Ascending aorta (tissue), 2 donors: Measurements from ENCODE around the gene USP36. TPM values are rescaled to one million over a fixed set of nuclear protein-coding genes. Genes with fewer than 3 reads are reported as not detected.

Experiments used
- DNase-seq, 2 donors: peaks; one replicate each; pipeline ENCODE4 v3.0.0-alpha.2; 2019; ENCODE audit warnings: low spot score in 2 of 2
- H3K27ac ChIP-seq, 2 donors: fragments of 200-600 bp; sonication (generic); one replicate each; pipeline ENCODE4 v1.5.1; 2016 to 2017; ENCODE audit warnings: mild to moderate bottlenecking in 1 of 2
- H3K27me3 ChIP-seq: fragments of 200-600 bp; sonication (generic); one replicate; pipeline ENCODE4 v1.5.1; 2017
- H3K36me3 ChIP-seq, 2 donors: fragments of 200-600 bp; sonication (generic); one replicate each; pipeline ENCODE4 v1.5.1; 2016
- H3K4me1 ChIP-seq, 2 donors: fragments of 200-600 bp; sonication (generic); one replicate each; pipeline ENCODE4 v1.5.1; 2016 to 2017; ENCODE audit warnings: mild to moderate bottlenecking in 1 of 2
- H3K4me3 ChIP-seq, 2 donors: fragments of 200-600 bp; sonication (generic); one replicate each; pipeline ENCODE4 v1.5.1; 2016 to 2017; ENCODE audit warnings: mild to moderate bottlenecking in 1 of 2
- H3K9me3 ChIP-seq, 2 donors: fragments of 200-600 bp; sonication (generic); one replicate each; pipeline ENCODE4 v1.5.1; 2016
- CTCF ChIP-seq, 3 experiments: fragments of 200-600 bp in 2 of 3; fragments of 450-650 bp in 1 of 3; sonication (generic) in 2 of 3; IDR thresholded peaks; one replicate each; pipeline ENCODE4 v1.5.1; 2016 to 2019; ENCODE audit warnings: antibody characterized with exemption in 3 of 3, mild to moderate bottlenecking in 1 of 3, moderate library complexity in 1 of 3
- intact Hi-C: fragments of 100-400 bp; cut with DNase I; formaldehyde crosslinking; loops from one replicate; pipeline ENCODE4 v1.15.1; 2023
- total RNA-seq: library from RNA; depleted of rRNA; stranded (reverse); fragments of >200 nt; gene quantifications from one replicate; pipeline ENCODE4 v1.1.0, GENCODE V29; 2016

USP36 gene
- total RNA-seq, 1 donor from 2014 or later: 111 TPM

DNA sequence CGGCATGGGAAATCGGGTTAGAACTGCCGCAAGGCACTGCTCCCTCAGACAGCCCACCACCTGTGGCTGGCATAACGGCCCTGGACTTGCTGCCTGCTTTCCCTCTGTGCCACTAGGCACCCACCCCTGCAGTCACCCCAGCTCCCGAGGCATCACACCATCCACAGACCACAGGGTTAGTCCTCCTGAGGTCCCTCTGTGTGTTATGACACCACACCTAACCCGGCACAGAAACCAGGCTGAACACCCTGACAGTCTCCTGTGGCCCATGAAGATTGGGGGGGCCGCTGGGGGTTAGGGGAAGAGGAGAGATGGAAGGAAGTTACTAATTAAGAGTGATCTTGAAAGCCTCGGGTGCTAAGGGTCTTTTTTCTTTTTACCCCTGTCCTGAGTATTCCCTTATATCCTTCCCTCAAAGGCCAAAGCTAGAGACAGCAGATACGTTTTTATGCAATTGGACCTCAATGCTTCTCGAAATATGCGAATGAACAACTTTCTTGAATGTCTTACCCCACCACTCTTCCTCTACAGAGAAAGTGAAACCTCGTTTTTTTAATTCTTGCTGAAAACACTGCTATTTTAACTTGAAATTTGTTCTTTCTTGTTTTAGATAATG lies 65.5 kb downstream of the USP36 start:
- Histone ChIP-seq H3K4me3 (peak overlapping the region in 1 of 2 donors; percentile 20), H3K27ac (peak overlapping the region; percentile 10 to 12), H3K27me3 (no peaks in the 10 kb centered on the region), H3K36me3 (no peaks in the 10 kb centered on the region), H3K4me1 (no peaks in the 10 kb centered on the region), H3K9me3 (no peaks in the 10 kb centered on the region)
- TF ChIP-seq CTCF (IDR thresholded peaks at IDR 0.05): no peak
- intact Hi-C loops: no loop called here
- DNase-seq: no peak

- DNase-seq: no peak
- no peak for TF ChIP-seq CTCF (IDR thresholded peaks at IDR 0.05)
- intact Hi-C loops: no loop called here
- no peaks in the 10 kb centered on the region for H3K27me3 ChIP-seq
- no peaks in the 10 kb centered on the region for H3K9me3 ChIP-seq
- no peak overlapping the region for H3K27ac ChIP-seq
- no peaks in the 10 kb centered on the region for H3K36me3 ChIP-seq
- H3K4me3 ChIP-seq: peak overlapping the region in 1 of 2 donors; percentile 20
- H3K4me1 ChIP-seq: no peaks in the 10 kb centered on the region
These were observed 66.2 kb downstream of the USP36 start for GRCh38 chr17:78774453-78774852.

DNA sequence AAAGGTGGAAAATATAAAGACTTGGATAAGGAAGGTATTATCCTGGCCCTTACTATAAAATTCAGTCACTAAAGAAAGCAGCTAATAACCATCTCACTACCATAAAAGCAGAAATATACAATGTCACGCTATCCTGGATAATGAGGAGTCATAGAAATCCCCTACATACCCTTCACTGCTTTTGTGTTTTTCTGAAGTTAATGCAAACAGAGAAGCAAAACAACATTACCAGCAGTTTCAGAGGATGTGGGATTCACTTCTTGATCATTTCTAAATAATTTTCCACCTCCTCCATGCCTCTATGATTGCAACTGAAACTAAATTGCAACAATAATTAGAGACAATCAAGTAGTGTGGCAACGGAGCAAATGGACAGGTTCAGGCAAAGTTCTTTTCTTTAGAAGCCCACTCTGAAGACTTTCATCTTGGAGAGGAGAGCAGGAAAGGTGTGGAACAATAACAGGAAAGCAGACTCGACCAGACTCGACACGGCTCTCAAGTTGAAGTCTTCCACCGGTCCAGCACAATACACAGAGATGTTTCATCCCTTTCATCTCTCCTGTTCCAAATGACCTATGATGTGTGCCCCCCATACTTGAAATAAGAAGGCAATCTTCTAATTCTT lies 68.7 kb downstream of the USP36 start:
- Histone ChIP-seq H3K9me3 (no peaks in the 10 kb centered on the region), H3K4me3 (no peak overlapping the region), H3K27me3 (no peaks in the 10 kb centered on the region), H3K36me3 (no peaks in the 10 kb centered on the region), H3K27ac (no peak overlapping the region), H3K4me1 (no peaks in the 10 kb centered on the region)
- no peak for TF ChIP-seq CTCF (IDR thresholded peaks at IDR 0.05)
- no peak for DNase-seq
- intact Hi-C loops: no loop called here

DNA sequence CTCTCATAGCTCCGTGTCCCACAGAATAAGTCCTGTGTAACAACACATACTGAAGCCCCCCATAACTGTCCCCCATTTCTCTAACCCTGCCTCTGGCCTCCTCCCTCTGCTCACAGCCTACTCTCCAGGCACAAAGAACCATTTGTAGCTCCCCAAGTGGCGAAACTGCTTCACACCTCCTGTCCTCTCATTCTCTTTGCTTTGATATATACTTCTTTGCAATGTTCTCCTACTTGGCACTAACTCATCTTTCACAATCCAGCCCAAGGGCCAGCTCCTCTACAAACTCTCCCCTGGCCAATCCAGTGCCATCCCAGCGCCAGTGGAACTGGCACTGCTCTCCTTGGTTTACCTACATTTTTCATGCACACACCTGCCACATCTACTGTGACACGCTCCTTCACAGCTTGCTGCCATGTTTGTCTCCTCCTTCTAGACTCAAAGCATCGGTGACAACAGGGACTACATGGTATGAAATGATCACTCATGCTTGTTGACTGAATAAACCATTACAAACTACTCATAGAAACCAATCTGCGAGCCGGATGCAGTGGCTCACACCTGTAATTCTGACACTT lies 71.3 kb downstream of the USP36 start:
- no peak for TF ChIP-seq CTCF (IDR thresholded peaks at IDR 0.05)
- intact Hi-C loops: no loop called here
- H3K4me1 ChIP-seq: no peaks in the 10 kb centered on the region

GRCh38 chr17:78767806-78768205 lies 72.8 kb downstream of the USP36 start:
- Histone ChIP-seq H3K4me3 (no peak overlapping the region), H3K4me1 (no peaks in the 10 kb centered on the region), H3K27me3 (no peaks in the 10 kb centered on the region), H3K9me3 (no peaks in the 10 kb centered on the region), H3K27ac (no peak overlapping the region), H3K36me3 (no peaks in the 10 kb centered on the region)
- TF ChIP-seq CTCF (IDR thresholded peaks at IDR 0.05): no peak
- DNase-seq: no peak
- intact Hi-C loops: no loop called here

More for the DNA sequence above, 71.3 kb downstream of the USP36 start:
- Histone ChIP-seq H3K9me3 (no peaks in the 10 kb centered on the region), H3K4me3 (no peak overlapping the region), H3K36me3 (no peaks in the 10 kb centered on the region), H3K27me3 (no peaks in the 10 kb centered on the region), H3K27ac (no peak overlapping the region)
- DNase-seq: no peak
